DND-41 (cell line): ENCODE data around the gene CPT1A.

Source experiments
- ATAC-seq: fragments of 200-7000 bp; cut with Tn5 transposase; 3 replicates; pipeline ENCODE4 v1.9.1; 2021; ENCODE audit warnings: low read depth; ENCODE audit not compliant: insufficient read depth
- DNase-seq: peaks from one replicate; pipeline ENCODE4 v3.0.0-alpha.2; 2020
- H2AFZ ChIP-seq: 2 replicates; pipeline ENCODE4 v1.6.0; 2012; ENCODE audit warnings: low read depth, low read length
- H3K27ac ChIP-seq: 2 replicates; pipeline ENCODE4 v1.5.1; 2012; ENCODE audit warnings: low read length, inconsistent platforms
- H3K27me3 ChIP-seq: fragments of 200-600 bp; sonication (generic); 2 replicates; pipeline ENCODE4 v1.6.0; 2012; ENCODE audit warnings: low read length, mild to moderate bottlenecking, inconsistent platforms; ENCODE audit not compliant: insufficient read depth, poor library complexity
- H3K36me3 ChIP-seq: 2 replicates; pipeline ENCODE4 v1.5.1; 2012; ENCODE audit warnings: low read length, inconsistent platforms; ENCODE audit not compliant: insufficient read depth
- H3K4me1 ChIP-seq: 2 replicates; pipeline ENCODE4 v1.5.1; 2012; ENCODE audit warnings: mild to moderate bottlenecking, low read length; ENCODE audit not compliant: insufficient read depth
- H3K4me2 ChIP-seq: 2 replicates; pipeline ENCODE4 v1.6.0; 2012; ENCODE audit warnings: mild to moderate bottlenecking, moderate library complexity, low read length, inconsistent platforms; ENCODE audit not compliant: insufficient read depth
- H3K4me3 ChIP-seq, 2 experiments: fragments of 200-600 bp in 1 of 2; shearing (Covaris generic) in 1 of 2; 2 replicates each; pipeline ENCODE4 v1.5.1; 2012 to 2016; ENCODE audit warnings: inconsistent platforms in 2 of 2, low read length in 2 of 2, mild to moderate bottlenecking in 2 of 2, low read depth in 1 of 2, moderate library complexity in 1 of 2
- H3K79me2 ChIP-seq: 2 replicates; pipeline ENCODE4 v1.6.0; 2012; ENCODE audit warnings: low read length, inconsistent platforms; ENCODE audit not compliant: insufficient read depth
- H3K9ac ChIP-seq: 2 replicates; pipeline ENCODE4 v1.6.0; 2012; ENCODE audit warnings: low read depth, mild to moderate bottlenecking, inconsistent platforms, low read length, moderate library complexity
- H3K9me3 ChIP-seq: 2 replicates; pipeline ENCODE4 v1.5.1; 2012; ENCODE audit warnings: low read length, moderate library complexity, mild to moderate bottlenecking, inconsistent platforms; ENCODE audit not compliant: insufficient read depth, severe bottlenecking
- H4K20me1 ChIP-seq: 2 replicates; pipeline ENCODE4 v1.6.0; 2012; ENCODE audit warnings: low read length; ENCODE audit not compliant: insufficient read depth
- EZH2 ChIP-seq: IDR thresholded peaks from 3 replicates; pipeline ENCODE4 v1.6.1; 2012; ENCODE audit warnings: borderline replicate concordance, low read depth, mild to moderate bottlenecking, moderate library complexity, low read length, inconsistent platforms; ENCODE audit not compliant: severe bottlenecking
- TF ChIP-seq, protein P1 (sequence below): IDR thresholded peaks from 2 replicates; pipeline ENCODE4 v1.5.1; 2012; ENCODE audit warnings: borderline replicate concordance, low read length, moderate library complexity, mild to moderate bottlenecking; ENCODE audit not compliant: poor library complexity, severe bottlenecking; ENCODE audit errors: extremely low read depth

The CPT1A gene

GRCh38 chr11:68854273-68854958, 12.7 kb upstream of the CPT1A start:
- no peak overlapping the region for H2AFZ ChIP-seq
- ATAC-seq: no peak
- H3K4me3 ChIP-seq: no peak overlapping the region
- H3K79me2 ChIP-seq: no peaks in the 10 kb centered on the region
- DNase-seq: no peak
- TF ChIP-seq EZH2: no peak
- TF ChIP-seq, protein P1, sequence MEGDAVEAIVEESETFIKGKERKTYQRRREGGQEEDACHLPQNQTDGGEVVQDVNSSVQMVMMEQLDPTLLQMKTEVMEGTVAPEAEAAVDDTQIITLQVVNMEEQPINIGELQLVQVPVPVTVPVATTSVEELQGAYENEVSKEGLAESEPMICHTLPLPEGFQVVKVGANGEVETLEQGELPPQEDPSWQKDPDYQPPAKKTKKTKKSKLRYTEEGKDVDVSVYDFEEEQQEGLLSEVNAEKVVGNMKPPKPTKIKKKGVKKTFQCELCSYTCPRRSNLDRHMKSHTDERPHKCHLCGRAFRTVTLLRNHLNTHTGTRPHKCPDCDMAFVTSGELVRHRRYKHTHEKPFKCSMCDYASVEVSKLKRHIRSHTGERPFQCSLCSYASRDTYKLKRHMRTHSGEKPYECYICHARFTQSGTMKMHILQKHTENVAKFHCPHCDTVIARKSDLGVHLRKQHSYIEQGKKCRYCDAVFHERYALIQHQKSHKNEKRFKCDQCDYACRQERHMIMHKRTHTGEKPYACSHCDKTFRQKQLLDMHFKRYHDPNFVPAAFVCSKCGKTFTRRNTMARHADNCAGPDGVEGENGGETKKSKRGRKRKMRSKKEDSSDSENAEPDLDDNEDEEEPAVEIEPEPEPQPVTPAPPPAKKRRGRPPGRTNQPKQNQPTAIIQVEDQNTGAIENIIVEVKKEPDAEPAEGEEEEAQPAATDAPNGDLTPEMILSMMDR: no peak
- no peak overlapping the region for H3K4me2 ChIP-seq
- no peaks in the 10 kb centered on the region for H3K27me3 ChIP-seq
- H4K20me1 ChIP-seq: no peaks in the 10 kb centered on the region
- no peaks in the 10 kb centered on the region for H3K4me1 ChIP-seq
- H3K36me3 ChIP-seq: no peaks in the 10 kb centered on the region
- H3K9ac ChIP-seq: no peak overlapping the region
- no peaks in the 10 kb centered on the region for H3K9me3 ChIP-seq
- no peak overlapping the region for H3K27ac ChIP-seq

DNA sequence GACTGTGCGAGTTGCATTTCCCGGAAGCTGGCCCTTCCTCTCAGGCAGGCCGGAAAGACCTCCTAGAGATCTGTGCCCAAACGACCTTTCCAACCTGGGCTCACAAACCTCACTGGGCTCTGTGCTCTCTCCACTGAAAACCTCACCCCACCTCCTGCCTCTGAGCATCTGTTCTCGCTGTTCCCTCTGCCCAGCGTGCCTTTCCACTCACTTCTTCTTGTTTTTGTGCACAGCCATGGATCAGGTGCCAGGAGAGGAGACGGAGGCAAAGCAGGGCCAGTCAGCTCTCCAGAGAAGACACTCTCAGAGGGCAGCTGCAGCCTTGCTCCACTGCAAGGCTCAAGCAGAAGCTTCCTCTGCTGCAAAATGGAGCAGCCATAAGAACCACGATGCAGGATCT, 10.9 kb upstream of the CPT1A start:
- TF ChIP-seq, protein P1: no peak
- TF ChIP-seq EZH2: no peak
- Histone ChIP-seq H2AFZ (no peak overlapping the region), H3K9ac (no peak overlapping the region), H3K9me3 (no peaks in the 10 kb centered on the region), H3K4me1 (no peaks in the 10 kb centered on the region), H3K27ac (no peak overlapping the region), H3K27me3 (no peaks in the 10 kb centered on the region), H3K4me2 (no peak overlapping the region), H3K79me2 (no peaks in the 10 kb centered on the region), H3K36me3 (no peaks in the 10 kb centered on the region), H3K4me3 (no peak overlapping the region), H4K20me1 (no peaks in the 10 kb centered on the region; the same call in 1 of the 2 replicates)
- no peak for ATAC-seq
- no peak for DNase-seq

DNA sequence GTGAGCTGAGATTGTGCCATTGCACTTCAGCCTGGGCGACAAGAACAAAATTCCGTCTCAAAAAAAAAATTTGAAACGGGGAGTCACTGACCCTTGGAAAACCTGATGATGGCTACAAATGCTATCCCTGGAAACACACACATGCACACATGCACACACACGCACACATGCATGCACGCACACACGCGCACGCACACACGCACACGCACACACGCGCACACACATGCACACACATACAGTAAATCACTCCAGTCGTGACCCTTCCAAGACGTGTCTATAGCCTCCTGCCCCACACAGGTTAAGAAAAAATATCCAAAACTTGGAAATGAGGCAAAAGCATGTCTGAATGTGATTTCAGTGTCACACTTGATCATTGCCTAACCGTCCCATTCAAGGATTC, 6.7 kb upstream of the CPT1A start:
- Histone ChIP-seq H3K27ac (no peak overlapping the region), H3K4me2 (no peak overlapping the region), H3K9me3 (no peaks in the 10 kb centered on the region), H3K79me2 (no peaks in the 10 kb centered on the region), H2AFZ (no peak overlapping the region), H3K4me3 (no peak overlapping the region), H3K27me3 (no peaks in the 10 kb centered on the region), H4K20me1 (no peaks in the 10 kb centered on the region; the same call in 1 of the 2 replicates), H3K9ac (no peak overlapping the region), H3K4me1 (peaks cover 12% of the 10 kb centered on the region), H3K36me3 (no peaks in the 10 kb centered on the region)
- TF ChIP-seq EZH2: no peak
- TF ChIP-seq, protein P1: no peak
- ATAC-seq: no peak
- no peak for DNase-seq

GRCh38 chr11:68847395-68847794, 5.7 kb upstream of the CPT1A start:
- Histone ChIP-seq H3K9ac (no peak overlapping the region), H3K4me2 (no peak overlapping the region), H3K4me1 (peaks cover 21% of the 10 kb centered on the region), H3K27ac (no peak overlapping the region), H3K36me3 (no peaks in the 10 kb centered on the region), H2AFZ (no peak overlapping the region), H3K4me3 (no peak overlapping the region), H4K20me1 (no peaks in the 10 kb centered on the region; the same call in 1 of the 2 replicates), H3K27me3 (no peaks in the 10 kb centered on the region), H3K79me2 (no peaks in the 10 kb centered on the region), H3K9me3 (no peaks in the 10 kb centered on the region)
- no peak for DNase-seq
- no peak for ATAC-seq
- TF ChIP-seq, protein P1: no peak
- no peak for TF ChIP-seq EZH2
